Measurements from ENCODE around the gene FTO. TPM values are rescaled to one million over a fixed set of nuclear protein-coding genes. Genes with fewer than 3 reads are reported as not detected.
A peak's percentile ranks its signal among the peaks of the same experiment; 100 is the strongest.
"Not testable (repeated sequence)": the region's sequence is repeated elsewhere in the genome, so short reads cannot be mapped to it uniquely, and the experiment has no call there.

The FTO gene
- total RNA-seq, 4 donors from 2014 or later, result 63.2 to 151 (median 105) TPM

- peak overlapping the region in 1 of 2 donors; percentile 18 for H3K27ac ChIP-seq
- H3K4me3 ChIP-seq, result no peak overlapping the region
- intact Hi-C loops (cut with DNase I; ENCODE audit: low total_unique reads), result no loop called here
- no peaks in the 10 kb centered on the region for H3K9me3 ChIP-seq
- TF ChIP-seq, protein P1, sequence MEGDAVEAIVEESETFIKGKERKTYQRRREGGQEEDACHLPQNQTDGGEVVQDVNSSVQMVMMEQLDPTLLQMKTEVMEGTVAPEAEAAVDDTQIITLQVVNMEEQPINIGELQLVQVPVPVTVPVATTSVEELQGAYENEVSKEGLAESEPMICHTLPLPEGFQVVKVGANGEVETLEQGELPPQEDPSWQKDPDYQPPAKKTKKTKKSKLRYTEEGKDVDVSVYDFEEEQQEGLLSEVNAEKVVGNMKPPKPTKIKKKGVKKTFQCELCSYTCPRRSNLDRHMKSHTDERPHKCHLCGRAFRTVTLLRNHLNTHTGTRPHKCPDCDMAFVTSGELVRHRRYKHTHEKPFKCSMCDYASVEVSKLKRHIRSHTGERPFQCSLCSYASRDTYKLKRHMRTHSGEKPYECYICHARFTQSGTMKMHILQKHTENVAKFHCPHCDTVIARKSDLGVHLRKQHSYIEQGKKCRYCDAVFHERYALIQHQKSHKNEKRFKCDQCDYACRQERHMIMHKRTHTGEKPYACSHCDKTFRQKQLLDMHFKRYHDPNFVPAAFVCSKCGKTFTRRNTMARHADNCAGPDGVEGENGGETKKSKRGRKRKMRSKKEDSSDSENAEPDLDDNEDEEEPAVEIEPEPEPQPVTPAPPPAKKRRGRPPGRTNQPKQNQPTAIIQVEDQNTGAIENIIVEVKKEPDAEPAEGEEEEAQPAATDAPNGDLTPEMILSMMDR (IDR thresholded peaks at IDR 0.05), result no peak
- no peak for TF ChIP-seq POLR2A (IDR thresholded peaks at IDR 0.05)
- no peaks in the 10 kb centered on the region for H3K4me1 ChIP-seq
- DNase-seq, result no peak
- no peaks in the 10 kb centered on the region for H3K27me3 ChIP-seq
- H3K36me3 ChIP-seq, result no peaks in the 10 kb centered on the region
Measured at GRCh38 chr16:54178478-54178976, 474.6 kb downstream of the FTO start.

DNA sequence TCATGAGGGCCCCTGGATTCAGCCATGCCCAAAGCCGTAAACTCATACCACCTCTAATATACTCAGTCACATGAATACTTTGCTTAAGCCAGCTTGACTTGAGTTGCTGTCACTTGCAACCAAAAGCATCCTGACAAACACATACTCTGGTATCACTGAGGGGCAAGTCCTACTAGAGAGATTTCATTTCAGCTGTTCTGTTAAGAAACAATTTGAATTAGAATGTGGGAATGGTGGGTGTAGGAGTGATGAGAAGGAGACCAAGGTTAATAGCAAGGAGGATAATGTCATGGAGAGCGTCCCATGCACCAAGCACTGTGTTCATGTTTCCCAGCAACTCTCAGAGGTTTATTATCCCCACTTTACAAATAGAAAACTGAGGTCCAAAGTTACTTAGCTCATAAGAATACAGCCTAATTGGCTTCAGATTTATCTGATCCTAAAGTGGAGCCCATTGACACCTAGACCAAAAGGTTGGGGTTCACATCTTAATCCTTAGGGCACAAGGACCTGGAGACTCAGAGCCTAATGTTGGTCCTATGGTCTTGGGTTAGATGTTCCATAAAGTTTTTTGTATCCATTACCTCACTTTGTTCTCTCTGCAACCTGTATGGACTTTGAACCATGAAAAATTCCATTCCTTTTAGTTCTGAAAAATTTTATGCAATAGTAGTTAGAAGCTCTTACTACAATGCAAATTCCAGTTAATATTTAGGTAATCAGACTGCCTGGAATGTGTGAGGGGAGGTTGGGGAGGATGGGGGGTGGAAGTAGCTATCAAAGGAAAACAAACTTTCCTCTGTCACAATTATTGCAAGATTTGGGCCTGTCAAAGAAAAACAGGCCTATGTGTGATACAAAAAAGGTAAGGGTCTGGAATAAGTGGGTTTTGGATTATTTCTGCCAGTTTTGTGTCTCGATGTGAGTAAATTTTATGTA lies 476.7 kb downstream of the FTO start:
- H3K27ac ChIP-seq, result no peak overlapping the region
- H3K4me3 ChIP-seq, result no peak overlapping the region
- intact Hi-C loops (cut with DNase I; ENCODE audit: low total_unique reads), result no loop called here
- no peaks in the 10 kb centered on the region for H3K9me3 ChIP-seq
- no peaks in the 10 kb centered on the region for H3K36me3 ChIP-seq
- no peaks in the 10 kb centered on the region for H3K27me3 ChIP-seq
- DNase-seq, result no peak
- no peak for TF ChIP-seq POLR2A (IDR thresholded peaks at IDR 0.05)
- TF ChIP-seq, protein P1 (IDR thresholded peaks at IDR 0.05), result no peak
- no peaks in the 10 kb centered on the region for H3K4me1 ChIP-seq

DNA sequence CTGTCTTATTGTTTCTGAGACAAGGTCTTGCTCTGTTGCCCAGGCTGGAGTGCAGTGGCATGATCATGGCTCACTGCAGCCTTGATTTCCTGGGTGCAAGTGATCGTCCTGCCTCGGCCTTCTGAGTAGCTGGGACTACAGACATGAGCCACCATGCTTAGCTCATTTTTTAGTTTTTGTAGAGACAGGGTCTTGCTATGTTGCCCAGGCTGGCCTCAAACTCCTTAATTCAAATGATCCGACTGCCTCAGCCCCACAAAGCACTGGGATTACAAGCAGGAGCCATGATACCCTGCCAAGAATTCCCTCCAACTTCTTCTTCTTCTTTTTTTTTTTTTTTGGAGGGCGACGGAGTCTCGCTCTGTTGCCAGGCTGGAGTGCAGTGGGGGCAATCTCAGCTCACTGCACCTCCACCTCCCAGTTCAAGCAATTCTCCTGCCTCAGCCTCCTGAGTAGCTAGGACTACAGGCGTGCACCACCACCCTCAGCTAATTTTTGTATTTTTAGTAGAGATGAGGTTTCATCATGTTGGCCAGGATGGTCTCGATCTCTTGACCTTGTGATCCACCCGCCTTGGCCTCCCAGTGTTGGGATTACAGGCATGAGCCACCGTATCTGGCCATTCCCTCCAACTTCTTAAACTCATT lies 477.9 kb downstream of the FTO start:
- H3K27ac ChIP-seq; H3K9me3 ChIP-seq; intact Hi-C loops (cut with DNase I; ENCODE audit: low total_unique reads); DNase-seq; H3K27me3 ChIP-seq; H3K4me1 ChIP-seq; H3K4me3 ChIP-seq; H3K36me3 ChIP-seq: not testable (repeated sequence)

DNA sequence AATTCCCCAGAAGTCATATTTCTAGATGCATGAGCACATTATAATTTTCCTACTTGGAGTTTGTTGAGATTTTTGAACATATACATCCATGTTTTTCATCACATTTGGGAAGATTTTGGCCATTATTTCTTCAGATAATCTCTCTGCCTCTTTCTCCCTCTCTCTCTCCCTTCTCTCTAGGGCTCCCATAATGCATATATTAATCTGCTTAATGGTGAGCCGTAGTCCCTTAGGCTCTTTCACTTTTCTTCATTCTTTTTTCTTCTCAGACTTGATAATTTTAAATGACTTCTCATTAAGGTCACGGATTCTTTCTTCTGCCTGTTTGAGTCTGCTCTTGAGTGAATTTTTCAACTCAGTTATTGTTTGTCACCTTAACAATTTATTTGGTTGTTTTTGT lies 481.1 kb downstream of the FTO start:
- TF ChIP-seq, protein P1 (IDR thresholded peaks at IDR 0.05), result no peak
- no peak for TF ChIP-seq POLR2A (IDR thresholded peaks at IDR 0.05)
- intact Hi-C loops (cut with DNase I; ENCODE audit: low total_unique reads), result no loop called here
- no peaks in the 10 kb centered on the region for H3K36me3 ChIP-seq
- H3K27me3 ChIP-seq, result no peaks in the 10 kb centered on the region
- no peak overlapping the region for H3K4me3 ChIP-seq
- DNase-seq, result no peak
- no peak overlapping the region for H3K27ac ChIP-seq
- H3K4me1 ChIP-seq, result no peaks in the 10 kb centered on the region
- H3K9me3 ChIP-seq, result no peaks in the 10 kb centered on the region

DNA sequence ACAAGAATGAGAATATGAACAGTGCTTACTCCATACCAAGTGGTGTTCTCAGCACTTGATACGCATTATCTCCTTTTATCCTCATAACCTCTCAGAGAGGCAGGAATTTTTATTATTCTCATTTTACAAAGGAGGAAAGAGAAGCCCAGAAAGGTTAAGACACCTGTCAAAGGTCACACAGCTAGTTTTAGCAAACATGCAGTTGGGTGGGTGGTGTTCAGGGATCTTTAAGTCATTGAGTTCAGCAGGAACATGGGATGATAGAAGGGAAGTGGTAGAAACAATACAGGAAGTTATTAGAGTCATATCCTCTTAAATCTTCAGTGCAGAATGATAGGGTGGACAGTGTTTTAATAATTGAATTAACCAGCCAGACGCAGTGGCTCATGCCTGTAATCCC lies 487.2 kb downstream of the FTO start:
- H3K36me3 ChIP-seq, result no peaks in the 10 kb centered on the region
- no peak overlapping the region for H3K27ac ChIP-seq
- no peaks in the 10 kb centered on the region for H3K9me3 ChIP-seq
- no peak for TF ChIP-seq POLR2A (IDR thresholded peaks at IDR 0.05)
- H3K4me1 ChIP-seq, result no peaks in the 10 kb centered on the region
- H3K27me3 ChIP-seq, result no peaks in the 10 kb centered on the region
- intact Hi-C loops (cut with DNase I; ENCODE audit: low total_unique reads), result no loop called here
- H3K4me3 ChIP-seq, result no peak overlapping the region
- no peak for DNase-seq

- Histone ChIP-seq H3K27me3 (no peaks in the 10 kb centered on the region), H3K9me3 (no peaks in the 10 kb centered on the region), H3K4me1 (no peaks in the 10 kb centered on the region), H3K4me3 (no peak overlapping the region), H3K27ac (no peak overlapping the region), H3K36me3 (no peaks in the 10 kb centered on the region)
- no peak for TF ChIP-seq POLR2A (IDR thresholded peaks at IDR 0.05)
- TF ChIP-seq, protein P1 (IDR thresholded peaks at IDR 0.05), result no peak
- intact Hi-C loops (cut with DNase I; ENCODE audit: low total_unique reads), result no loop called here
- DNase-seq, result no peak
Measured at GRCh38 chr16:54191592-54191991, 487.6 kb downstream of the FTO start.

All from uterus (tissue), 4 donors.